ENCODE data around the gene TMEM163. TPM values are rescaled to one million over a fixed set of nuclear protein-coding genes. Genes with fewer than 3 reads are reported as not detected.

The TMEM163 gene
- total and polyA plus RNA-seq, 2 of the 13 experiments (the other 11 are each of a cell fraction or from before 2014, with no cell fraction given), result 0.05 TPM; not detected in 1

DNA sequence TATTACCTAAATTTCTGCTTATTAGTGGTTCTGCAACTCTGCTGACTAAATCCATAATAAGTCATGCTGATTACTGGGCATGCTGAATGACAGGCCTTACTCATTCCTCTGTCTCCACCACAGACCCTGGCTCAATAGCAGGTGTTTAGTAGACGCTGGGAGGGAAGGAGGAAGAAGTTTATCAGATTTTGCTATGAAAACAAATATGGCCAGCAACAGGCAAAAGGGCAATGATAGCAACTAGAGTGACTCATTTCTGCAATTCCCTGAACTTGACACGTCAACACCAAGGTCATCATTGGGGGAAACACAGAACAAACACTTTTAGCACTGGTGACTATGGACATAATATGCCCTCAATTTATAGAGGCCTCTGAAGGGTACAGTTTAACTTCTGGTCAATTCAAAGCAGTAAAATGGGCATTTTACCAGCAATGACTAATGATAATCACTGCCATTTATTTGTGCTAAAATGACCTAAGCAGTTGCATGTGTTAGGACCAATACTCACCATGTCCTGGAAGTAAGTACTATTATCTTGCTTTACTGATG, 35.2 kb downstream of the TMEM163 start:
- TF ChIP-seq TBL1XR1 (IDR thresholded peaks at IDR 0.05; ENCODE audit: borderline replicate concordance, low read length, partially characterized antibody) (peak; percentile 62), NR2F2 (IDR thresholded peaks at IDR 0.05; ENCODE audit: borderline replicate concordance, low read depth) (0 out of 2 replicates have a peak, but pooled peaks have one; percentile 40), FOXK1 (CRISPR knock-in tag; IDR thresholded peaks at IDR 0.05; ENCODE audit: borderline replicate concordance, low read depth) (0 out of 2 replicates have a peak, but pooled peaks have one; percentile 27), MAF1 (CRISPR knock-in tag; IDR thresholded peaks at IDR 0.05; ENCODE audit: borderline replicate concordance) (no peak), NCOA5 (CRISPR knock-in tag; IDR thresholded peaks at IDR 0.05) (no peak), CREB1 (IDR thresholded peaks at IDR 0.05) (0 out of 2 replicates have a peak, but pooled peaks have one; percentile 26), CREB1 (CRISPR knock-in tag; IDR thresholded peaks at IDR 0.05) (0 out of 2 replicates have a peak, but pooled peaks have one; percentile 25), RARA (CRISPR knock-in tag; IDR thresholded peaks at IDR 0.05) (peak; percentile 88), NR2F1 (CRISPR knock-in tag; IDR thresholded peaks at IDR 0.05) (peak in 1 of 2 experiments; percentile 47; a peak in 1 of 4 replicates), FOSL2 (CRISPR knock-in tag; IDR thresholded peaks at IDR 0.05) (peak; percentile 87), ZFP36L1 (CRISPR knock-in tag; IDR thresholded peaks at IDR 0.05) (no peak), RXRB (CRISPR knock-in tag; IDR thresholded peaks at IDR 0.05; ENCODE audit: borderline replicate concordance) (peak; percentile 40; the same call in 1 of the 2 replicates), ZFX (CRISPR knock-in tag; IDR thresholded peaks at IDR 0.05; ENCODE audit: low read depth) (no peak), SKI (IDR thresholded peaks at IDR 0.05; ENCODE audit: partially characterized antibody) (peak; percentile 41), SALL1 (CRISPR knock-in tag; IDR thresholded peaks at IDR 0.05) (peak; percentile 16; the same call in 1 of the 2 replicates), FOXP1 (IDR thresholded peaks at IDR 0.05) (no peak), FOXP1 (CRISPR knock-in tag; IDR thresholded peaks at IDR 0.05) (peak; percentile 19; the same call in 1 of the 2 replicates)
- BruUV-seq (replicated peaks), result no TSS peak
- peak; percentile 40 for FAIRE-seq
- no peaks in the 10 kb centered on the region for H3K36me3 ChIP-seq (replicated peaks in 1 of 2; ENCODE audit: control insufficient read depth in 1 of 2, insufficient read depth in 2 of 2, low read length in 2 of 2)
- DNase-seq (ENCODE audit: low spot score), result peak; percentile 23
- H3K4me2 ChIP-seq (ENCODE audit: low read depth, low read length), result no peak overlapping the region
- no peak overlapping the region for H3K4me3 ChIP-seq (replicated peaks in 1 of 3; ENCODE audit: insufficient read depth in 1 of 3, low read depth in 2 of 3, low read length in 3 of 3)
- H3K9me3 ChIP-seq (ENCODE audit: low read length), result no peaks in the 10 kb centered on the region
- no peak overlapping the region for H2AFZ ChIP-seq (ENCODE audit: low read length)
- POLR2A ChIA-PET, result no interaction called here
- intact Hi-C loops (cut with micrococcal nuclease; ENCODE audit: unreplicated experiment) (no loop called here), in situ Hi-C loops (cut with HindIII; ENCODE audit: extremely low pct_ligation_motif_present, low pct_unique_long_range_greater_than_20kb) (no loop called here)
- H3K4me1 ChIP-seq (ENCODE audit: insufficient read depth, low read length), result peaks cover 7% of the 10 kb centered on the region
- 0% methylated on average over 2 of the region's 2 CpGs for WGBS (ENCODE audit: low lambda C conversion rate)
- no peak overlapping the region for H3K27ac ChIP-seq (ENCODE audit: extremely low read length, insufficient read depth, low read length)
- H3K27me3 ChIP-seq (ENCODE audit: control insufficient read depth in 1 of 2, insufficient read depth in 2 of 2, low read length in 2 of 2), result peaks cover 1 to 12% of the 10 kb centered on the region in 2 experiments; a peak in 3 of 5 replicates
- peak; percentile 23; the same call in 1 of the 3 replicates for ATAC-seq
- H3K79me2 ChIP-seq (ENCODE audit: insufficient read depth, low read length), result no peaks in the 10 kb centered on the region
- CTCF ChIA-PET (ENCODE audit: low intra/inter-chr PET ratio, low total read pairs), result no interaction called here
- H3K9ac ChIP-seq (ENCODE audit: insufficient read depth, low read depth, low read length), result no peak overlapping the region
- no peaks in the 10 kb centered on the region for H4K20me1 ChIP-seq (ENCODE audit: insufficient read depth, low read length)

Data from HepG2 (cell line).